Amniotic stem cell (primary cell): Measurements from ENCODE around the gene PDIA5.

Experiments used
- DNase-seq: peaks from one replicate; lab custom pipeline; 2025; lab: John Stamatoyannopoulos, UW

Gene PDIA5

GRCh38 chr3:123042413-123042812, 24.4 kb upstream of the PDIA5 start:
- DNase-seq, result no peak

GRCh38 chr3:123044981-123045763, 21.7 kb upstream of the PDIA5 start:
- DNase-seq, result no peak

- no peak for DNase-seq
Measured at GRCh38 chr3:123046262-123047061, 20.4 kb upstream of the PDIA5 start.

- DNase-seq, result no peak
Measured at GRCh38 chr3:123047062-123047319, 19.8 kb upstream of the PDIA5 start.

GRCh38 chr3:123048480-123049237, 18.2 kb upstream of the PDIA5 start:
- no peak for DNase-seq

GRCh38 chr3:123050666-123051065, 16.2 kb upstream of the PDIA5 start:
- no peak for DNase-seq

GRCh38 chr3:123053107-123053506, 13.7 kb upstream of the PDIA5 start:
- DNase-seq, result no peak

GRCh38 chr3:123054109-123054778, 12.6 kb upstream of the PDIA5 start:
- DNase-seq, result no peak

- DNase-seq, result no peak
Measured at GRCh38 chr3:123054931-123055330, 11.9 kb upstream of the PDIA5 start.

- DNase-seq, result no peak
Measured at GRCh38 chr3:123055352-123055751, 11.5 kb upstream of the PDIA5 start.

GRCh38 chr3:123058505-123058904, 8.3 kb upstream of the PDIA5 start:
- no peak for DNase-seq

GRCh38 chr3:123060054-123060453, 6.8 kb upstream of the PDIA5 start:
- DNase-seq, result no peak

- DNase-seq, result no peak
Measured at GRCh38 chr3:123061856-123062255, 5.0 kb upstream of the PDIA5 start.

GRCh38 chr3:123063034-123063433, 3.8 kb upstream of the PDIA5 start:
- DNase-seq, result no peak

- DNase-seq, result no peak
Measured at GRCh38 chr3:123064506-123064905, 2.3 kb upstream of the PDIA5 start.

GRCh38 chr3:123064914-123065313, 1.9 kb upstream of the PDIA5 start:
- no peak for DNase-seq

GRCh38 chr3:123066599-123066895, 278 bp upstream of the PDIA5 start:
- no peak for DNase-seq

GRCh38 chr3:123067689-123068600, 1.1 kb downstream of the PDIA5 start:
- no peak for DNase-seq

GRCh38 chr3:123068601-123069381, 2.0 kb downstream of the PDIA5 start:
- DNase-seq, result no peak

- DNase-seq, result no peak
Measured at GRCh38 chr3:123070510-123070909, 3.7 kb downstream of the PDIA5 start.

- no peak for DNase-seq
Measured at GRCh38 chr3:123071146-123071545, 4.3 kb downstream of the PDIA5 start.
